ENCODE results near the gene TBC1D22A.
A peak's percentile ranks its signal among the peaks of the same experiment; 100 is the strongest.

The TBC1D22A gene

DNA sequence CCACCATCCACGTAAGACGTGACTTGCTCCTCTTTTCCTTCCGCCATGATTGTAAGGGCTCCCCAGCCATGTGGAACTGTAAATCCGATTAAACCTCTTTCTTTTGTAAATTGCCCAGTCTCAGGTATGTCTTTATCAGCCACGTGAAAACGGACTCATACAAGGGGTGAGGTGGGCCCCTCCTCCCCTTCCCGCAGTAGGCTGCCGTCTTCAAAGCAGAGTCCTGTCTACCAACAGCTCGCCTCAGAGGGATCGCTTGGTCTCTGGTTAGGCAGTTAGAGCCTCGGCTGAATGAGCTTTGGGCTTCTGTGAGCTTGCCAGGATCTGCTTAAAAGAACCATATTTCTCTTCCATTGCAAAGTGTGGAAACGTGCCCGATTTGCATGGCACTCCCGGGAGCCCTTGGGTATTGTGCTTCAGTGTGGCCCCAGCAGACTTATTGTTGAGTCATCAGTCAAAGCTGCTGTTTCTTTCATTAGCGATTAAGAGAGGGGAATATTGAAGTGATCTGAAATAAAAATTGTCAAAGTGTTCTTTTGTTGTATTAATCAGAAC is 338.3 kb downstream of the TBC1D22A start:
- Histone ChIP-seq H3K36me3 (ENCODE audit: insufficient read depth, low read length) (no peaks in the 10 kb centered on the region), H3K27me3 (ENCODE audit: control insufficient read depth, insufficient read depth, low read length) (no peaks in the 10 kb centered on the region), H3K4me1 (ENCODE audit: control insufficient read depth, insufficient read depth, low read length) (no peaks in the 10 kb centered on the region), H3K4me3 (ENCODE audit: low read length) (no peak overlapping the region), H3K9ac (ENCODE audit: low read depth, low read length) (no peak overlapping the region), H3K4me2 (ENCODE audit: low read length) (no peak overlapping the region), H3K9me3 (replicated peaks; ENCODE audit: low read length) (no peaks in the 10 kb centered on the region)

DNA sequence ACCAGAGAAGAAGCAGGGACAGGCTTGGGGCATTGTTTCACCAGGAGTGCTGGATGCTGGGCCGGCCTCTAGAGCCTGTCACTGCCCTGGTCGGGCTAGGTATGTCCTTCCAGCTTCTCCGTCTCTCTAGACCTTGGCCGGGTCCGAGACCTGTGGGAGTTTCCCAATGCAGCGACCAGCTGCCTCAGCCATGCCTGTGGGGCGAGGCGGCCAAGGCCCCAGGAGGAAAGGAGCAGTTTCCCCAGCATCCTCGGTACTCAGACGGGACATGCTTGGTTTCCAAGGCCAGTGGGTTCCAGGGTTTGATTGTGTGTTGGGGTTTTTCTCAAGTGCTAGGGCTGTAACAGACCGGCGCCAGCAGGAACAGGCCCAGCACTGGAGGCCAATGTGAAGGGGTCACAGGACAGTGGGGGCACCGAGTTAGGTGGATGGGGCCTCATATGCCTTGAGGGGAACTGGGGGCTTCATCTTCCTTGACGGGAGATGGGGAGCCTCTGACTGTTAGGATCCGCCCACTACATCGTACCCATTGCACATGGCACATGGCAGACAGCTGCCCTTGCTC is 339.0 kb downstream of the TBC1D22A start:
- Histone ChIP-seq H3K4me2 (ENCODE audit: low read length) (no peak overlapping the region), H3K4me3 (ENCODE audit: low read length) (no peak overlapping the region), H3K36me3 (ENCODE audit: insufficient read depth, low read length) (no peaks in the 10 kb centered on the region), H3K27me3 (ENCODE audit: control insufficient read depth, insufficient read depth, low read length) (no peaks in the 10 kb centered on the region), H3K9me3 (replicated peaks; ENCODE audit: low read length) (no peaks in the 10 kb centered on the region), H3K4me1 (ENCODE audit: control insufficient read depth, insufficient read depth, low read length) (no peaks in the 10 kb centered on the region), H3K9ac (ENCODE audit: low read depth, low read length) (no peak overlapping the region)

DNA sequence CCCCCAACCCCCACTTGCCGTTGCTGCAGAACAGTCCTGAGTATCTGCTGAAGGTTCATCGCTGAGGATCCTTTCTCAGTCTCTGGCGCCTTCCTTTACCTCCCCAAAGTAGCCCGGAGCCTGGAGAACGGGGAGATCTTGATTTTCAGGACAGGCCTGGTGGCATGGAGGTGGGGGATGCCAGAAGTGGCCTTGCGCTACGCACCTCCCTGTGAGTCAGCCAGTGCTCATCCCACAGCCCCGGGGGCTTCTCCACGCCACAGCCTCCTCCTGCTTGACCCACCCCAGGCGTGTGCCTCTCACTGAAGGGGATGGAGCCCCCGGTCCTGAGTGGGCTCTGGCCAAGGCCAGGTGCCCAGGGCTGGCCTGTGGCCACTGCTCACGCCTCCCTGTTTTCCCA is 339.6 kb downstream of the TBC1D22A start:
- H3K4me2 ChIP-seq (ENCODE audit: low read length): no peak overlapping the region
- H3K9ac ChIP-seq (ENCODE audit: low read depth, low read length): no peak overlapping the region
- no peaks in the 10 kb centered on the region for H3K9me3 ChIP-seq (replicated peaks; ENCODE audit: low read length)
- no peaks in the 10 kb centered on the region for H3K36me3 ChIP-seq (ENCODE audit: insufficient read depth, low read length)
- H3K4me3 ChIP-seq (ENCODE audit: low read length): no peak overlapping the region
- H3K27me3 ChIP-seq (ENCODE audit: control insufficient read depth, insufficient read depth, low read length): no peaks in the 10 kb centered on the region
- peaks cover 5% of the 10 kb centered on the region for H3K4me1 ChIP-seq (ENCODE audit: control insufficient read depth, insufficient read depth, low read length)

DNA sequence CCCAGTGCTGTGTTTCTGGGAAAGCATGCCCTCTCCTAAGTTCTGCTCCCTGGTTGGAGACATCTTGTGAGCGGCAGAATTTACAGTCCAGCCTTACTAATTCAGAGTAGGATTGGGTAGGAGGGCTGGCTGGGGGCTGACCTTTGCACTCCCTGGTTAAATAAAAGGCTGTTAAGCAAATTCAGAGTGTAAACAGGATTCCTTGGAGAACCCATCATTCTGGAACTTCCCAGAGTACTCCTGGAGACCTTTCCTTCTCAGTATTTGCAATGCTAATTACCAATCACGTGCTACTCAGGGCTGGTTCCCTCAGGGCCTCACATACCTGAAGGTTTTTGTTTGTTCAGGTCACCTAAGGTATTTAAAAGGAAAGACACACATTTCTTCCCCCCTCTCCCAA is 340.2 kb downstream of the TBC1D22A start:
- H3K36me3 ChIP-seq (ENCODE audit: insufficient read depth, low read length): no peaks in the 10 kb centered on the region

DNA sequence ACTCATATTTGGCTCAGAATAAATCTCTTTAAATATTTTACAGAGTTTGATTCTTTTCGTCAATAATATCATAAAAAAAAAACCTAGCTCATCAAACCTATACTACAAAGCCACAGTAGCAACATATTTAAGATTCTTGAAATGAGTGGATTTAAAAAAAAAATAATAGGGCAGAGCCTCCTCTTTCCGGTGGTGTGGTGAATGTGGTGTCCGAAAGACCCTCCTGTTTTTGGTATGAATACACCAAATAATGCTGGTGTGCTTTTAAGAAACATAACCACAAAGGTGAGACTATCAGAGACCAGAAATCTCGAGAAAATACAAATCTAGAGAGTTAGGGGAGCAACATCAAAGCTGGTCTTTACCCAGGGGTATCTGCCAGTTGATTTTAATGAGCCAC is 342.6 kb downstream of the TBC1D22A start:
- no peak overlapping the region for H3K4me3 ChIP-seq (ENCODE audit: low read length)
- H3K9me3 ChIP-seq (replicated peaks; ENCODE audit: low read length): no peaks in the 10 kb centered on the region

More for the DNA sequence above, 340.2 kb downstream of the TBC1D22A start:
- Histone ChIP-seq H3K9ac (ENCODE audit: low read depth, low read length) (no peak overlapping the region), H3K4me3 (ENCODE audit: low read length) (no peak overlapping the region), H3K9me3 (replicated peaks; ENCODE audit: low read length) (no peaks in the 10 kb centered on the region), H3K4me1 (ENCODE audit: control insufficient read depth, insufficient read depth, low read length) (peaks cover 10% of the 10 kb centered on the region), H3K4me2 (ENCODE audit: low read length) (no peak overlapping the region), H3K27me3 (ENCODE audit: control insufficient read depth, insufficient read depth, low read length) (no peaks in the 10 kb centered on the region)

DNA sequence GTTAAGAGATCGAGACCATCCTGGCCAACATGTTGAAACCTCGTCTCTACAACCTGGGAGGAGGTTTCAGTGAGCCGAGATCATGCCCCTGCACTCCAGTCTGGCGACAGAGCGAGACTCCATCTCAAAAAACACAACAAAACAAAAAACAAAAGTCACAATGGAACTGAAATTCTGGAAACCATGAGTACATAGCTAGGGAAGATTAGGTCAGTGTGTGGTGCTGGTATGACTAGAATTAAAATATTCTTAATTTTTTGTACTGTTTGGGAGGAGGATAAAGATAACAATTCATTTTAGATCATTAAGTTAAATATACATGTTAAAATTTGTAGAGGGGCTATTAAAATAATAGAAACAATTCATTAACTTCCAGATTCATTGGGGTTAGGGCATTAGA is 344.4 kb downstream of the TBC1D22A start:
- no peaks in the 10 kb centered on the region for H3K9me3 ChIP-seq (replicated peaks; ENCODE audit: low read length)
- no peaks in the 10 kb centered on the region for H3K36me3 ChIP-seq (ENCODE audit: insufficient read depth, low read length)
- no peak overlapping the region for H3K4me2 ChIP-seq (ENCODE audit: low read length)
- H3K4me1 ChIP-seq (ENCODE audit: control insufficient read depth, insufficient read depth, low read length): peaks cover 14% of the 10 kb centered on the region
- H3K4me3 ChIP-seq (ENCODE audit: low read length): no peak overlapping the region
- H3K27me3 ChIP-seq (ENCODE audit: control insufficient read depth, insufficient read depth, low read length): no peaks in the 10 kb centered on the region
- no peak overlapping the region for H3K9ac ChIP-seq (ENCODE audit: low read depth, low read length)

More for the DNA sequence above, 342.6 kb downstream of the TBC1D22A start:
- Histone ChIP-seq H3K4me1 (ENCODE audit: control insufficient read depth, insufficient read depth, low read length) (peaks cover 14% of the 10 kb centered on the region), H3K4me2 (ENCODE audit: low read length) (no peak overlapping the region), H3K36me3 (ENCODE audit: insufficient read depth, low read length) (no peaks in the 10 kb centered on the region), H3K27me3 (ENCODE audit: control insufficient read depth, insufficient read depth, low read length) (no peaks in the 10 kb centered on the region), H3K9ac (ENCODE audit: low read depth, low read length) (no peak overlapping the region)

DNA sequence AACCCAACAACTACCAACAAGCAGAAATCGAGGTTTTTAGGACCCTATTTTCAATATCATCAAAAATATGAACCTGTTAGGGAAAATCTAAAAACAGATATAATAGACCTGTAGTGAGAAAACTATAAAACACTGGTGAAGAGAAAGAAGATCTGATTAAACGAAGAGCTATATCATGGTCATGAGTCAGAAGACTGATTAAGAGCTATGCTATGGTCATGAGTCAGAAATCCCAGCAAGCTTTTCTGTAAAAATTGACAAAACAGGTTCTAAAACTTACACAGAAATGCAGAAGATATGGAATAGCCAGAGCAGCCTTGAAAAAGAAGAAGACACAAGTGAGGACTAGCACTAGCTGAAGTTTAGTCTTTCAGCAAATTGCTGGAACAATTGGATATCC is 345.0 kb downstream of the TBC1D22A start:
- Histone ChIP-seq H3K9me3 (replicated peaks; ENCODE audit: low read length) (no peaks in the 10 kb centered on the region), H3K27me3 (ENCODE audit: control insufficient read depth, insufficient read depth, low read length) (no peaks in the 10 kb centered on the region), H3K4me2 (ENCODE audit: low read length) (peak overlapping the region; percentile 24), H3K4me1 (ENCODE audit: control insufficient read depth, insufficient read depth, low read length) (peaks cover 14% of the 10 kb centered on the region), H3K36me3 (ENCODE audit: insufficient read depth, low read length) (peaks cover 2% of the 10 kb centered on the region), H3K4me3 (ENCODE audit: low read length) (no peak overlapping the region), H3K9ac (ENCODE audit: low read depth, low read length) (no peak overlapping the region)

DNA sequence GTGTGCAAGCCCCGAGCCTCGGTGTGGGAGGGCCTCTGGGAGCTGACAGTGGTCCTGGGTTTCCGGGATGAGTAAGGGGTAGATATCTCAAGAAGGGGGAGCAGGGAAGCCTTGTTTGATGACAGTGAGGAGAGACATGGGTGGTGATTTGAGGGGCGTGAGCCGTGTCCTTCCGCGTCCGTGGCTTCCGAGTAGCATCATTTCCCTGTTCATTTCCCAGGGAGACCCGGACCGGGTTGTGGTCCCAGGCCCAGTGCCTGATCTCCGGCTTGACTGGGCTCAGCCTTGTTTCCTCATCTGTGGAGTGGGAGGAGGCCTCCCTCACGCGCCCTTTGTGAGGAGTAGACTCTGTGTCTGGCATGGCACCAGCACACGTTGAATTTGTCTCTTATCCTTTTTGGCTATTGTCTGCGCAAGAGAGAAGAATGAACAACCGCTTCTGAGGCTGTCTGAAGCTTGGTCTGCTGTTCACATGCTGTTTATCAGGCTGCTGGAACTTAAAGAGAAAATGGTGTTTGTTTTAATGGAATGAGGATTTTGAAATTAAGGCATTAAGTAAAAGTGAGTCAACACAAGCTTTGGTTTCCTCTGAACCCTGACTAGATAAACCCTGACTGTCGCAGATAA is 348.5 kb downstream of the TBC1D22A start:
- Histone ChIP-seq H3K27me3 (ENCODE audit: control insufficient read depth, insufficient read depth, low read length) (no peaks in the 10 kb centered on the region), H3K4me2 (ENCODE audit: low read length) (no peak overlapping the region), H3K4me1 (ENCODE audit: control insufficient read depth, insufficient read depth, low read length) (peaks cover 14% of the 10 kb centered on the region), H3K36me3 (ENCODE audit: insufficient read depth, low read length) (peaks cover 7% of the 10 kb centered on the region), H3K9me3 (replicated peaks; ENCODE audit: low read length) (no peaks in the 10 kb centered on the region), H3K4me3 (ENCODE audit: low read length) (no peak overlapping the region), H3K9ac (ENCODE audit: low read depth, low read length) (no peak overlapping the region)

DNA sequence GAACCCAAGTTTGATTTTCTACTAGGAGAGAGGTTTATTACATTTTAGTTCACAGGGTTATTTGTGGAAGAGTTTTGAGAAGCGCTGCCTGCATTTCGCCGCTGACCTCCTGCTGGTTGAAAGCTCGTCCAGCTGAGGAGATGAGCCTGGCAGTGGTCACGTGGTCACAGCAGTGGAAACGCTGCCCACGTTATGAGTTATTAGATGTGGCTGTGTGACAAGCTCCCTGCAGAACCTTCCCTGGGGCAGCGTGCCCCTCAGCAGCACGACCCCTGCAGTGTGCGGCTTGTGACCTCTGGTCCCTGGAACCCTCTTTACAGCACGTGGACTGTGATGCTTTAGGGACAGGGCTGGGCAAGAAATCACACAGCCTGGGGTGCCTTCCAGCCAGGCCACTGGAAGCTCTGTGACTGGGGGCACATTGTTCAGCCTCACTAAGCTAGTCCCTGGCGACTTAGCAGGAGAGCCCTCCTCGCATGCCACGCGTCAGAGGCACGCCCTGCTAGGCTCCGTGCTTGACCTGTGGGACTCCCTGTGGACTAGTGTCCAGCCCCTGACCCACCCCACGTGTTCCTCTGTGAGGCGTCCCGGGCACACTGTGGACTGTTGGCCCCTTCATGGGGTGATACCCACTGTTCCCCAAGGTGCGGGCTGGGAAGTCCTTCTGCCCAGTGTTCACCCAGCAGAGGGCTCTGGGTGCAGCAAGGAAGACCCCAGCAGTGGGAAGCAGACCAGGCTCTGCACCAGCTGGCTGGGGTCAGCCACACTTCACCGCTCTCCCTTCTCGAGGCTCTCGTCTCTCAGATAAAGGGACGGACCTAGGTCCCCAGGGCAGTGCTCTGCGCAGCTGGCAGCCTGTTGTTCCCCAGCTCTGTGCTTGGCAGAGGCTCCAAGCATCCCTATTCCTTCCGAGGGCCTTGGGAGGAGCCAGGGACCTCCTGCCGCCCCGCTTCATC is 349.5 kb downstream of the TBC1D22A start:
- H3K9ac ChIP-seq (ENCODE audit: low read depth, low read length): no peak overlapping the region
- H3K4me1 ChIP-seq (ENCODE audit: control insufficient read depth, insufficient read depth, low read length): peaks cover 11% of the 10 kb centered on the region
- peaks cover 7% of the 10 kb centered on the region for H3K36me3 ChIP-seq (ENCODE audit: insufficient read depth, low read length)
- no peaks in the 10 kb centered on the region for H3K27me3 ChIP-seq (ENCODE audit: control insufficient read depth, insufficient read depth, low read length)
- no peak overlapping the region for H3K4me2 ChIP-seq (ENCODE audit: low read length)
- no peaks in the 10 kb centered on the region for H3K9me3 ChIP-seq (replicated peaks; ENCODE audit: low read length)
- no peak overlapping the region for H3K4me3 ChIP-seq (ENCODE audit: low read length)

DNA sequence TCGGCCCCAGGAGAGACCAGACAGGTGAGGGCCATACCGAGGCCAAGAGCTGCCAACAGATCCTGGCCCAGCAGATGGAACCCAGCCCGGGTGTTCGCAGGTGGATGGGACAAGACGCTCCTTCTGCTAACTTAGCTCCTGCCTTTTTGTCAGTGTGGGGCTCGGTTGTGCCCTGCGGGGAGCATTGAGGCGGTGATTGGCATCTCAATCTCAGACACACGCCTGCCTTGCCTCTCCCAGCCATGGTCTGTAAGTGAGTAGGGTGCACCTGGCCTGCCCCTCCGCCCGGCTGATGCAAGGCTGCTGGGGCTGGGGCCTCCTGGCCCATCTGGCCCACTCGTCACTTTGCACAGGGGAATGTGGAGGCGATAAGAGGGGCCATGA is 350.1 kb downstream of the TBC1D22A start:
- Histone ChIP-seq H3K27me3 (ENCODE audit: control insufficient read depth, insufficient read depth, low read length) (no peaks in the 10 kb centered on the region), H3K4me1 (ENCODE audit: control insufficient read depth, insufficient read depth, low read length) (peaks cover 5% of the 10 kb centered on the region), H3K4me3 (ENCODE audit: low read length) (no peak overlapping the region), H3K9me3 (replicated peaks; ENCODE audit: low read length) (no peaks in the 10 kb centered on the region), H3K36me3 (ENCODE audit: insufficient read depth, low read length) (peaks cover 7% of the 10 kb centered on the region), H3K4me2 (ENCODE audit: low read length) (no peak overlapping the region), H3K9ac (ENCODE audit: low read depth, low read length) (no peak overlapping the region)

DNA sequence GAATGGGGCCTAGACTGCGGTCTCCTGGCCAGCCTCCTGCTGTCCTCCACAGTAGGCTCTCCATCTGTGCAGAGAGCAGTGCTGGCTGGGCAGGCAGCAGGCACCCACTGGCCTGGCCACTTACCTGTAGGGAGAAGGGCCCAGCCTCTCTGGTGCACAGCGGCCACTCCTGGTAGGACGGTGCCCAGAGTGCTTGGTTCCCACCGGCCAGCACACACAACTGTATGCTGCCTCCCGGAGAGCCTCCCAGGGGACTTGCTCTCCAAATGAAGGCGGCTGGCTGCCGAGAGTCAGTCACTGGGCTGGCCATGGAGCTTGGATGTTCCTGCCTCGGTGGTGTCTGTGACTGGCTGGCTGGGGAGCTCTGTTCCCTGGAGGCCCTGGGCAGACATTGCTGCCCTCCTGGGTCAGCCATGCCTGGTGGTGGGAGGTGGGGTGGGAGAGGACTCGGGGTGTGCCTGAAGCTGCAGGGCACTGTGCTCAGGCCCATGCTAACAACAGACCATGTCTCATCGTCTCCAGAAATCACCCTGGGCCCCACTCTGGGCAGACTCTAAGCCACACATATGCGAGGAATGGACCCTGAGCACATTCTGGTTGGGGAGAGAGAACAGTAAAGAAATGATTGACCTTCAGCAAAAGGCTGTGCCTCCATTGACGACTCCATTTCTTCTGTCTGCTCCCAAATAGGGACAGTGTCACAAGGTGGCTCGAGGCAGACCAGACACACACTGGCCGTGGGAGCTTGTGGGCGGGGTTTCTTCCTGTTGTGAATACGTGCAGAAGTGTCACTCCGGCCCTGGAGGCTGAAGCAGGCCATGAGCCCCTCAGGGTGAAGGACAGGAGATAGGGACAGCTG is 350.8 kb downstream of the TBC1D22A start:
- Histone ChIP-seq H3K4me1 (ENCODE audit: control insufficient read depth, insufficient read depth, low read length) (no peaks in the 10 kb centered on the region), H3K36me3 (ENCODE audit: insufficient read depth, low read length) (peaks cover 7% of the 10 kb centered on the region), H3K4me3 (ENCODE audit: low read length) (no peak overlapping the region)

More for the DNA sequence above, 350.8 kb downstream of the TBC1D22A start:
- Histone ChIP-seq H3K9me3 (replicated peaks; ENCODE audit: low read length) (no peaks in the 10 kb centered on the region), H3K4me2 (ENCODE audit: low read length) (no peak overlapping the region), H3K27me3 (ENCODE audit: control insufficient read depth, insufficient read depth, low read length) (no peaks in the 10 kb centered on the region), H3K9ac (ENCODE audit: low read depth, low read length) (no peak overlapping the region)
